T-helper 22 cell (primary cell): ENCODE data around the gene EFNA1.
A peak's percentile ranks its signal among the peaks of the same experiment; 100 is the strongest.
"Not testable (repeated sequence)": the region's sequence is repeated elsewhere in the genome, so short reads cannot be mapped to it uniquely, and the experiment has no call there.

Experiments
- DNase-seq: peaks from one replicate; pipeline ENCODE4 v3.0.0-alpha.2; 2020; ENCODE audit warnings: low read depth

Gene EFNA1

GRCh38 chr1:155145491-155145890 lies 17.8 kb downstream of the EFNA1 start:
- no peak for DNase-seq

- not testable (repeated sequence) for DNase-seq
Measured at GRCh38 chr1:155155996-155156643, 28.4 kb downstream of the EFNA1 start.

- no peak for DNase-seq
Measured at GRCh38 chr1:155158991-155159390, 31.3 kb downstream of the EFNA1 start.

DNA sequence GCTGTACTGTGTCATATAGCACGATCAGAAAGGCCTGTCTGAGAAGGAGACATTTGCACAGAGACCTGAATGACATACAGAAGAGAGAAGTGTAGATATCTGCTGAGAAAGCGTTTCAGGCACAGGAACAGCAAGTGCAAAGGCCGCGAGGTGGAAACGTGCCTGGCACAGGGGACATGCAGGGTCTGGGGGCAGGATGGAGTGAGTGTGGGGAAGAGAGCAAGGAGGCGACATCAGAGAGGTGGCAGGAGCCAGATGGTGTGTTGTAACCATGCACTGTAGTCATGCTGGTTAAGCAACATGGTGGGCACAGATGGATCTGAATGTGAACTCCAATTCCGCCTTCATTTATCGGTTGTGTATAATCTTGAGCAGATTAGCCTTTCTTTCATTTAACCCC lies 32.5 kb downstream of the EFNA1 start:
- no peak for DNase-seq

DNA sequence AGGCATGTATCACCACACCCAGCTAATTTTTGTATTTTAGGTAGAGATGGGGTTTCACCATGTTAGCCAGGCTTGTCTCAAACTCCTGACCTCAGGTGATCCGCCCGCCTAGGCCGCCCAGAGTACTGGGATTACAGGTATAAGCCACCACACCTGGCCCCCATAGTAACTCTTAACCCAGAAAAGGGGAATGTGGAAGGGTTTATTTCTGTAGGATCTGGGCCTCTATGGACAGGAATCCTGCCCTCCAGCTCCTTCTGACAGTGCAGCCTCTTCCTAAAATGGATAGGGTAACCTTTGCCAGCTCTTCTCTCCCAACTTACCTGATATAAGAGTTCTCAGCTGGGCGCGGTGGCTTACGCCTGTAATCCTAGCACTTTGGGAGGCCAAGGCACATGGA lies 35.0 kb downstream of the EFNA1 start:
- not testable (repeated sequence) for DNase-seq

DNA sequence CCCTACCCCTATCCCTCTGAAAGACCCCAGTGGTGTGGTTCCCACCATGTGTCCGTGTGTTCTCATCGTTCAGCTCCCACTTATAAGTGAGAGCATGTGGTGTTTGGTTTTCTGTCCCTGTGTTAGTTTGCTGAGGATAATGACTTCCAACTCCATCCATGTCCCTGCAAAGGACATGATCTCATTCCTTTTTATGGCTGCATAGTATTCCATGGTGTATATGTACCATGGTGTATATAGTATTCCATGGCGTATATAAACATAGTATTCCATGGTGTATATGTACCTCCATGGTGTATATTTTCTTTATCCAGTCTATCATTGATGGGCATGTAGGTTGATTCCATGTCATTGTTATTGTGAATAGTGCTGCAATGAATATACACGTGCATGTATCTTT lies 36.1 kb downstream of the EFNA1 start:
- not testable (repeated sequence) for DNase-seq

DNA sequence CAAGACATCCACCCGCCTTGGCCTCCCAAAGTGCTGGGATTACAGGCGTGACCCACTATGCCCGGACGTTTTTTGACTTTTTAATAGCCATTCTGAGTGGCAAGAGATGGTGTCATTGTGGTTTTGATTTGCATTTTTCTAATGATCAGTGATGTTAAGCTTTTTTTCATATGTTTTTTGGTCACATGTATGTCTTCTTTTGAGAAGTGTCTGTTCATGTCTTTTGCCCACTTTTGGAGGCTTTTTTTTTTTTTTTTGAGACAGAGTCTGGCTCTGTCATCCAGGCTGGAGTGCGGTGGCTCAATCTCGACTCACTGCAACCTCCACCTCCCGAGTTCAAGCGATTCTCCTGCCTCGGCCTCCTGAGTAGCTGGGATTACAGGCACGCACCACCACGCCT lies 36.9 kb downstream of the EFNA1 start:
- DNase-seq = not testable (repeated sequence)

DNA sequence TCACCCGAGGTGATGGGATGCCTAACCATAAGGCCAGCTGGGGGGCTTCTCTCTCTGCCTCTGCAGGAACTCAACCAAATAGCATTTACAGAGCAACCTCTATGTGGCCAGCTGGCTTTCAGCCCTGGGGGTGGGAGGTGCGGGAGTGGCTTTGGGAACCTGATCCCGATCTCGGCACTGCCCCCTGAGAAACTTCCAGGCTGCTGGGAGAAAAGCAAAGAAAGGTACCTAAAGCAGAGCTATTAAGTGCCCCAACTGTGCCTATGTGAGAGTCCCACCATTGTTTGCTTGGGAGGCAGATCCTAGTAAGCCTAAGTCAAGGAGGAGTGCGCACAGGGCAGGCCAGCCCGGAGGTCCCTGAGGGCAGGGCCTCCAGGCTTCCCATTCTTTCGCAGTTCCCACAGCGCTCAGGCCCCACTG lies 38.4 kb downstream of the EFNA1 start:
- no peak for DNase-seq

DNA sequence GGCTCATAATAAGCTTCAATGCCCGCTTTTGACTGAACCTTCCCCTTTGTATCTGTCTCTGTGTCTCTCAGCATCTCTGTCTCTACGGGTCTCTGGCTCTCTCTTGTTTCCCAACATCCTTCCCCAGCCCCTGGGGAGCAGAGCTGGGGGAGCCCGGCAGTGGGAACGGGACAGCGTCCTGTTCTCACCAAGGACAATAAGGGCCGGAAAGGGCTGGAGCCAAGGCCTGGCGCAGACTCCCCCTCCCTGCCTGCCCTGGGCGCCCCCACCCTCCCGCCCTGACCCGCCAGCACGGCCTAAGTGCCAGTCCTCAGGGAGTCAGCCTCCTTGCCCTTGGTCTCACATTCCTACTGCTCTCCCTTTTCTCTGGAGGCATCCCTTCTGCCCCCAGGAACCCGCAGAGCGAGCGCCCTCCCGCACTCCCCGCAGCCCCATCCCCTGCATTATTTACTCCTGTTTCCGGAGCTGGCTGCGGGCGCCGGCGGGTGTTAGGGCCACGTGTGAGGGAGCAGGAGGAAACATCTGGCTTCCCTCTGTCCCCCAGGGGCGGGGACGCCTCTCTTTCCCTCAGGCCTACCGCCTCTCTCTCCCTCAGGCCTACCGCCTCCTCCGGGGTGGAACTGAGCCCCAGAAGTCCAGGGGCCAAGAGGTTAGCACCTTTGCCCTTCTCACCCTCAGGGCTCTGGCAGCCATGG lies 38.9 kb downstream of the EFNA1 start:
- DNase-seq = no peak

GRCh38 chr1:155167166-155168104 lies 39.8 kb downstream of the EFNA1 start:
- peak; percentile 61 for DNase-seq

GRCh38 chr1:155168105-155168445 lies 40.4 kb downstream of the EFNA1 start:
- DNase-seq = not testable (repeated sequence)

DNA sequence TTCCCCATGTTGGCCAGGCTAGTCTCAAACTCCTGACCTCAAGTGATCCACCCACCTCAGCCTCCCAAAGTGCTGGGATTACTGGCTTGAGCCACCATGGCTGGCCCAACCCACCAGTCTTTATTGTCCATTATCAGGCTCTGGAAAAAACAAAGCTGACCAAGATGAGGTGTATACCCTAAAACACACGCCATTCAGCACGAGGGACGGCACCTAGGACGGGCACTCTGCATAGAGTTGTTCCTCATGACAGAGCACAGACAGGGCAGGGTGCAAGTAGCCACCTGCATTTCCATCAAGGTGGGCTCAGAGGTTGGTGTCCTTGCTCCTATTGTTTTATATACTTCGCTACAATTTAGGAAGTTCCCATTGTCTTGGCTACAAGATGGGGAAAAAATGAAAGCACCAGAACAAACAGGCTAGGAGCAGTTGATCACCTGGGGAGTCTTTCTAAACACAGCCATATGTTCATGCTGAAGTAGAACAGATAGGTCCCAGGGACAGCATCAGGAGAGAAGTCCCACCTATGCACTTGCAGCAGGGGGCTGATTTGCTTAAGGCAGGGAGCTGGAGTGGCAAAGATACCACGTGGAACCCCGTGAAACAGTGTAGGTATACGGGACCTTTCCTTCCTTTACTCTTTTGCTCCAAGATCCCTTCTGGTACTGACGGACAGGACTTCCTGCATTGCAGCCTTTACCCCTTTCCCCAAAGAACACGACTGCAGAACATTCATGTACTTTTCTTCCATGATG lies 41.0 kb downstream of the EFNA1 start:
- no peak for DNase-seq

GRCh38 chr1:155169541-155169940 lies 41.9 kb downstream of the EFNA1 start:
- DNase-seq = no peak

- DNase-seq = no peak
Measured at GRCh38 chr1:155170101-155170785, 42.6 kb downstream of the EFNA1 start.

DNA sequence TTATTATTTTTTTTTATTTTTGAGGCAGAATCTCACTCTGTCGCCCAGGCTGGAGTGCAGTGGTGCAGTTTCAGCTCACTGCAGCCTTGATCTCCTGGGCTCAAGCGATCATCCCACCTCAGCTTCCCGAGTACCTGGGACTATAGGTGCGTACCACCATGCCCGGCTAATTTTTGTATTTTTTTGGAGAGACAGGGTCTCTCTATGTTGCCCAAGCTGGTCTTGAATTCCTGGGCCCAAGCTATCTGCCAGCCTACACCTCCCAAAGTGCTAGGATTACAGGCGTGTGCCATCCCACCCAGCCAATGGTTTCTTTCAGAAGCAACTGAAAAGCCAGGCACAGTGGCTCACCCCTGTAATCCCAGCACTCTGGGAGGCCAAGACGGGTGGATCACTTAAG lies 43.1 kb downstream of the EFNA1 start:
- DNase-seq = no peak

GRCh38 chr1:155171836-155172731 lies 44.4 kb downstream of the EFNA1 start:
- no peak for DNase-seq

- peak; percentile 90 for DNase-seq
Measured at GRCh38 chr1:155172732-155173477, 45.2 kb downstream of the EFNA1 start, which contains the start of gene KRTCAP2. KRTCAP2 (minus strand) TSS chr1:155173304; CDS start chr1:155173224, 80 bp downstream.

- DNase-seq = peak; percentile 55
Measured at GRCh38 chr1:155173478-155174323, 46.0 kb downstream of the EFNA1 start, which contains the start of gene TRIM46. TRIM46 (plus strand) TSS chr1:155173849; CDS start chr1:155173967, 118 bp downstream.
